GM19395 (cell line): ENCODE data around the gene TBC1D2.
A peak's percentile ranks its signal among the peaks of the same experiment; 100 is the strongest.
"Not testable (repeated sequence)": the region's sequence is repeated elsewhere in the genome, so short reads cannot be mapped to it uniquely, and the experiment has no call there.

Source experiments
- ATAC-seq: cut with Tn5 transposase; IDR thresholded peaks from one replicate; pipeline ENCODE4 v1.9.1; 2021; ENCODE audit warnings: mild to moderate bottlenecking, moderate library complexity; ENCODE audit not compliant: unreplicated experiment

The TBC1D2 gene

GRCh38 chr9:98255578-98256296, at the start of gene TBC1D2:
TBC1D2 (minus strand) TSS chr9:98255649; CDS start chr9:98255541, 108 bp downstream.
- peak; percentile 88 for ATAC-seq

- ATAC-seq = no peak
Measured at GRCh38 chr9:98304381-98304780, 48.9 kb upstream of the TBC1D2 start.

DNA sequence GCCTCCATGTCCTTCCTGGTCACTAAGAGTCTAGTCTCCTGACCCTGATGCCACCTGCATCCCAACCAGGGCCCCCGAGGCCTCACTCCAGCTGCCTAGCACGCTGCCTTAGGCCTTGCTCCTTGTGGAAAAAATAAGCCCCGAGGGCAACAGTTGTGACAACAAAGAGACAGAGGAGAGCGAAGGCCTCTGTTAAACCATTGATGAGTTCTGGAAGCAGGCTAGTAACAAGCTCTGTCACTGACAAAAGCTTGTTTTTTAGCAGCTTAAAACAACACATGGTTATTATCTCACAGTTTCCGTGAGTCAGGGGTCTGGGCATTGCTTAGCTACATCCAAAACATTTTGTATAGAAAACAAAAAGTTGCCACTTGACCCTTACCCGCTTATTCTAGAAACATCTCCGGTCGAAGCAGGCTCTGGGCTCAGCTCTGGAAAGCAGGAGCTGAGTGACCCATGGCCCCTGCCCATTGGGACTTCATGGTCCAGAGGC, 48.2 kb upstream of the TBC1D2 start:
- no peak for ATAC-seq

DNA sequence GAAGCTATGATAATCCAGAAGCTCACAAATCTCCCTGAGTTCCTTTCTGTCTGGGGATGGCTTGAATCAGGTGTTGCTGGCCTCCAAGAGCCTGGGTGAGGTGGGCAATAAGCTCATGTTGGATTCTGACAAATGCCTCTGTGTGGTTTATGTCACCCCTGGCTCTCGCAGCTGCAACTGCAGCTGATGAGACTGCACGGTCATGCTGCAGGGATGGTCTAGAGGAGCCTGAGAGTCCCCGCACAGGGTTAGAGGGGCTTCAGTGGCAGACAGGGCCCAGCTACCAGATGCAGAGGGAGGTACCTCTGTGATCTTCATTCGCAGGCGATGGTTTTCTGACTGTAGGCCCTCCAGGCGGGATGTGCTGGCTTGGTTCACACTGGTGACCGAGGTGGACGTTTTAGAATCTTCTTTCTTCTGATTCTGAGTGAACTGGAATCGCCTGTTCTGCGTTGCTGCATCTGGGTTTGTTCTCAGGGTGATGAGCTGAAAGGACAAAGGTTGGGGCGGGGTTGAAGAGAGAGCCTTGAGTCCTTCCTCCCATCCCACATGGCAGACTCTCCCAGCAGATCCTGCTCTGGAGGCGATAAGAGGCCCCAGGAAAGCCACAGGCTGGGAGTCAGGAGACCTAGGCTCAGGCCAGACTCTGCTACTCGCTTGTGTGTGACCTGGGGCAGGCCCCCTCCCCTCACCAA, 47.6 kb upstream of the TBC1D2 start:
- ATAC-seq = no peak

DNA sequence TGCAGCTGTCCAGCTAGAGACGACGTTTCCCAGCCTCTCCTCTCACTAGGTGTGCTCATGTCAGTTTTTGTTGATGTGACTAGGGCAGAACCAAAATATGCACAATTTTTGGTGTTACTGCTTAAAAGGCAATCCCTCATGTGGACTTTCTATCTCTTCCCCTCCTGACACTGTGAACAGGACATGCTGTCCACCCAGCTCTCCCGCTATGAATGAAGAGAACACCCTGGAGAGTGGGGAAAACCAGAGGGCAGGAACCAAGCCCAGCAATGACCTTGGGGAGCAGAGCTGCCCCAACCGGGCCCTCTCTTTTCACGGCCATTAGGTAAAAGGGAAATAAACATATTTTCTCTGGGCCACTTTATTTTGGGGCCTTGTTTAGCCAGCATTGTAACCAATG, 46.7 kb upstream of the TBC1D2 start:
- no peak for ATAC-seq

DNA sequence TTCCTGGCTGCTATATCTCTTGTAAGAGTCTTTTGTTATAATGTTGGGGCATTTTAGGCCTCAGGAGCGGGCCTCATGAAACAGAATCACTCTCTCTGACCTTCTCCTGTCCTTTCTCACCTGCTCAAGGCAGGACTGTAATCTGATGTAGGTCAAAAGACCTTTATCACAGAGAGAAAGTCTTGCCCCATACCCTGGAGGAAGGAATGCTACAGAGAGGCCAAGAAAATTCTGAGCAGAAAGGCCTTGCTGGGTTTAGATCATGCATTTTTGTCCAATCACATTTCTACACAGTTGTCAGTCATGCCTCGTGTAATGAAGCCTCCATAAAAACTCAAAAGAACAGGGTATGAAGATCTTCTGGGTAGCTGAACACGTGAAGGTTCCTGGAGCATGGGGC, 45.2 kb upstream of the TBC1D2 start:
- no peak for ATAC-seq

- no peak for ATAC-seq
Measured at GRCh38 chr9:98298476-98298875, 43.0 kb upstream of the TBC1D2 start.

- ATAC-seq = no peak
Measured at GRCh38 chr9:98295824-98296223, 40.4 kb upstream of the TBC1D2 start.

DNA sequence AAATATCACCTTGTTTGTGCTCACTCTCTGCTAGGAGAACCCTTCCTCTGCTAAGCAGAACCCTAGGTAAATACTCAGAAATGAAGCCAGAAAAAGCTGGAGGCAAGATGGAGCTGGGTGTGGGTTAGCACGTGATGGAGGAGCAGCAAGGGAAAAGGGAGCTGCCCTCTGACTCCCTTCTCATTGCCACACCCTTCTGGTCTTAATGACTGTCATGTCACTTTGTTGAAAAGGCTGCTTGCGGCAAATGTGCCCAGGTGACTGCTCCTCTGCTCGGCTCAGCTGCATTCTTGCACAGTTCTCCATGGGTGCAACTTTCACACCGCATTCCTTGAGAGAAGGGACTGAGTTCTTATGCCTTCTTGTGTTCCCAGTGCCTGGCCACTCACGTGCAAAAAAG, 36.4 kb upstream of the TBC1D2 start:
- no peak for ATAC-seq

- ATAC-seq = no peak
Measured at GRCh38 chr9:98290411-98290810, 35.0 kb upstream of the TBC1D2 start.

GRCh38 chr9:98289614-98290201, 34.3 kb upstream of the TBC1D2 start:
- no peak for ATAC-seq

DNA sequence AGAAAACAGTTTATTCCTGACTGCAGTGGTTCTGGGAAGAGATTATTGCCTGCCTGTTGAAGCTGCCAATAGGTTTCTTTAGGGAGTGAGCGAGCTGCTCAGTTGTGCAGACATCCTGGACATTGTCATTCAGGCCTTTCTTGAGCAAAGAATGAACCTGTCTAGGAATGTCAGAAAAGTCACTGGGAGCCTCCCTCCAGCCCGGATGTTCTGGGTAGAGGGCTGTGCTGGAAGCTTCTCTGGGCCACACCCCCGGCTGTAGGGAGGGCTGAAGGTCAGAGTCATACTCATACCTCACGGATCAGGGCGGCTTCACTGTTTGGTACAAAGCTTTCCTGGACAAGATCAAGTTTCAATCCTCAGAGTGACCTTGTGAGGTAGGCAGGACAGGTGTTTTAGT, 33.4 kb upstream of the TBC1D2 start:
- ATAC-seq = no peak

DNA sequence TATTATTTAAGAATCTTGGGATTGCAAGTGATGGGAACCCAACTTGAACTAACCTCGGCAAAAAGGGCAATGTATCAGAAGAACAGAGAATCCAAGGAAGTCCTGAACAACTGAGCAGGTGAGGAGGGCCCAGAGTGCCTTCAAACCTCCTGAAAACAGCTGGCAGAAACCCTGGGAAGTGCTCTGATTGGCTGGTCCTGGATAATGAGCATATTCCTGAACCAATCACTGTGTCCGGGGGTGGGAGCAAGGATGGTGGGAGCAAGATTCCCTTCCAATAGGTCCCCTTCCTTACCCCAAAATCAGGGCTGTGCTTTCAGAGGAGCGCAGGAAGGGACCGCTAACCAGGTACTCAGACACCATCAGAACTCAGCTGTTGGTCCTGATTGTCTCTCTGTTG, 31.9 kb upstream of the TBC1D2 start:
- no peak for ATAC-seq

DNA sequence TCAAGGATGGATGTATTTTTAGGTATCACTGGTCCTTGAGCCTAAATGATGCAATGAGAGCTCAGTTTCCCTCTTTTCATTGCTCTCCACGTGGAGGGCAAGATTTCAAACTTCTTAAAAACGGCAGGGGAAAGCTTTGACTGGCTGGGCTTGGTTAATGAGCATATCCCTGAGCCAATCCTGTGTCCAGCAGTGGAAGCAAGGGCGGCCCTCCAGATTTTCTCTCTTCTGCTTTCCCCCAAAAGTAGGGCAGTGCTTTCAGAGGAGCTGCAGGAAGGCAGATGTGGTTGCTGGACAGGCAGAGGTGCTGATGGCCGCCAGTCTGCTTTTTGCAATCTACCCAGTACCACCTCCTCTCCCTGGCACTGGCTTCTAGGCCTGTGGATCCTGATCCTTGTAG, 30.0 kb upstream of the TBC1D2 start:
- no peak for ATAC-seq

- no peak for ATAC-seq
Measured at GRCh38 chr9:98284754-98285153, 29.3 kb upstream of the TBC1D2 start.

DNA sequence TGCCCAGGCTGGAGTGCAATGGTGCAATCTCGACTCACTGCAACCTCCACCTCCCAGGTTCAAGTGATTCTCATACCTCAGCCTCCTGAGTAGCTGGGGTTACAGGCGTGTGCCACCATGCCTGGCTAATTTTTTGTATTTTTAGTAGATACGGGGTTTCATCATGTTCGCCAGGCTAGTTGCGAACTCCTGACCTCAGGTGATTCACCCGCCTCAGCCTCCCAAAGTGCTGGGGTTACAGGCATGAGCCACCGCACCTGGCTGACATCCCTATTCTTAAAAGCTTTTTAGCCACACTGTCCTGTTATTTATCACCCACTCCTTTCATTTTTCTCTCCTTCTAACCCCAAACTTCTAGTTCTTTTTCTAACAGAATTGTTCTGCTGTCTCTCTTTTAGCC, 27.7 kb upstream of the TBC1D2 start:
- ATAC-seq = not testable (repeated sequence)

GRCh38 chr9:98281281-98281680, 25.8 kb upstream of the TBC1D2 start:
- ATAC-seq = no peak

DNA sequence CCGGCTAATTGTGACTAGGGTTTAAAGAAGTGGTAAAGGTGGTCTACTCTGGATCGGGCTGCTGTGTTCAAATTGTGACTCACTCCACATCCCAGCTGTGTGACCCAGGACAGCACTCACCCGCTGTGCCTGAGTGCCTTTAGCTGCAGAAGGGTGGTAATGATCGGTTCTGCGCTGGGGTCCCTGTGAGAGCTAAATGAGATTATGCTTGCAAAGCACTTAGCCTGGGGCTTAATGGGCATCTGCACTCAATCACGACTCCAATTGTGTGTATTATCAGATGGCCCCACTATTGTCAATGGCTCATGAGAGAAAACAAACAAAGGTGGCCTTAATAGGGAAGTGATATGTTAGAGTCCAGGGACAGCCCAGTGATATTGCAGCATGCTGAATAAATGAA, 25.1 kb upstream of the TBC1D2 start:
- ATAC-seq = no peak

GRCh38 chr9:98280162-98280561, 24.7 kb upstream of the TBC1D2 start:
- no peak for ATAC-seq

DNA sequence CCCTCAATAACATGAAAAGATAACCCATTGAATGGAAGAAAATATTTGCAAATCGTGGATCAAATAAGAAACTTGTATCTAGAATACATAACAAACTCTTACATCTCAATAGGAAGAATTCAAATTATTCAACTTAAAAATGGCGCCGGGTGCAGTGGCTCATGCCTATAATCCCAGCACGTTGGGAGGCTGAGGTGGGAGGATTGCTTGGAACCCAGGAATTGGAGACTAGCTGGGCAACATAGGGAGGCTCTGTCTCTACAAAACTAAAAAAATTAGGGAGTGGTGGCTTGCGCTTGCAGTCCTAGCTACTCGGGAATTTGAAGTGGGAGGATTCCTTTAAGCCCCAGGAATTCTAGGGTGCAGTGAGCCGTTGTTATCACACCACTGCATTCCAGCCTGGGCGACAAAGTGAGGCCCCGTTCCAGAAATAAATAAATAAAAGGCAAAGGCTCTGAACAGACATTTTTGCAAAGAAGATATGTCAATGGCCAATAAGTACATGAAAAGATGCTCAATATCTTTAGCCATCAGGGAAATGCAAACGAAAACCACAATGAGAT, 21.5 kb upstream of the TBC1D2 start:
- ATAC-seq = no peak

DNA sequence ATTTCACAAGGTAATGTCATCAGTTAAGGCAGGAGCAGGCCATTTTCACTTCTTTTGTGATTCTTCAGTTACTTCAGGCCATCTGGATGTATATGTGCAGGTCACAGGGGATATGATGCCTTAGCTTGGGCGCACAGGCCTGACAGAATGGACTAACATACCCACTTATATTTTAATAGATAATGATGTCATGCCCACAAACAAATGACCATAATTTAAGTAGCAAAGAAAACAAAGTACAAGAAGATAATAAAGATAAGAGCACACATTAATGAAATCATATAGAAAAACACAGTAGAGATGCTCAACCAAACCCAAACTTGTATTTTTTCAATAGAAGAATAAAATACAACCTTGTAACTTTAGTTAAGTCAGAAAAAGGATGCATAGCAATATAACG, 19.7 kb upstream of the TBC1D2 start:
- no peak for ATAC-seq

DNA sequence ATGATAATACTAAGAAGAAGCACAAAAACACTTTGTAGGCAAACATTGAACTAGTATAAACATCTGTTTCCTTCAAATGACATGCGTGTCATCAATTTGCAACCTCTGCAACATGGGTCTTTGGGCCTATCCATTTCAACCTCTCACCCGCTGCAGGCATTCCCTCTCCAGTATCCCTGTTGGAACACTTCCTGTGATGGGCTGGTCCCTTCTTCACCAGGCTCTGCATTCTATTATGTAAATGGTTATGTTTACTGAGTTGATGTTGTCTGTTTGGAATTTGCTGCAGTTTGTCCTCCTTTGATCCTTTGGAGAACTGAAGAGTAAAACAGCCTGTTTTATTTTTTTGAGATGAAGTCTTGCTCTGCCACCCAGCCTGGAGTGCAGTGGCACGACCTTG, 16.6 kb upstream of the TBC1D2 start:
- no peak for ATAC-seq
